Sigmoid colon (tissue), 4 donors: Measurements from ENCODE around the gene APOC3.

Source experiments
- EP300 ChIP-seq, 4 donors: sonication (generic); formaldehyde crosslinking; IDR thresholded peaks; one replicate each; pipeline ENCODE4 v1.6.1; 2017; ENCODE audit warnings: antibody characterized with exemption in 4 of 4
- POLR2A ChIP-seq, 2 donors: fragments of 450-650 bp; IDR thresholded peaks; one replicate each; pipeline ENCODE4 v1.6.1; 2016; ENCODE audit warnings: antibody characterized with exemption in 2 of 2, mild to moderate bottlenecking in 2 of 2, moderate library complexity in 2 of 2
- TF ChIP-seq, protein P1 (sequence below), 4 experiments: fragments of 450-650 bp in 3 of 4; fragments of 200-600 bp in 1 of 4; IDR thresholded peaks; one replicate each; pipeline ENCODE4 v1.5.1; 2016 to 2019; ENCODE audit warnings: antibody characterized with exemption in 4 of 4, mild to moderate bottlenecking in 3 of 4, moderate library complexity in 2 of 4

DNA sequence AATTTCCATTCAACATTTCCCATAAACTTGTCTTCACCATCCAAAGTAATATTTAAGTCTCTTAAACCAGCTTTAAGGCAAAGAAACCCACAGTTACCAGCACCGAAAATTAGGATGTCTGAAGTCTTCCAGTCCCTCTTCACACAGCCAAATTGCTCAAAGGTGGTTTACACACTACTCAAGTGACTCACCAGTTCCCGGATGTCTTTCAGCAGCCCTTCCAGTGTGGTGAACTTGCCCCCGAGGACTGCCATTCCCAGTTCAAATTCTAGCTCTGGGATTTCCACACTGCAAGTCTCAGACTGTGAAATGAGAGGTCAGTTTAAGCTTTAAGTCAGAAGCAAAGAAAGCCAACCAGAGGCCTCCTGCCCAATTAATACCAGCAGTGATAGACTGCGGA, 47.0 kb upstream of the APOC3 start:
- TF ChIP-seq, protein P1, sequence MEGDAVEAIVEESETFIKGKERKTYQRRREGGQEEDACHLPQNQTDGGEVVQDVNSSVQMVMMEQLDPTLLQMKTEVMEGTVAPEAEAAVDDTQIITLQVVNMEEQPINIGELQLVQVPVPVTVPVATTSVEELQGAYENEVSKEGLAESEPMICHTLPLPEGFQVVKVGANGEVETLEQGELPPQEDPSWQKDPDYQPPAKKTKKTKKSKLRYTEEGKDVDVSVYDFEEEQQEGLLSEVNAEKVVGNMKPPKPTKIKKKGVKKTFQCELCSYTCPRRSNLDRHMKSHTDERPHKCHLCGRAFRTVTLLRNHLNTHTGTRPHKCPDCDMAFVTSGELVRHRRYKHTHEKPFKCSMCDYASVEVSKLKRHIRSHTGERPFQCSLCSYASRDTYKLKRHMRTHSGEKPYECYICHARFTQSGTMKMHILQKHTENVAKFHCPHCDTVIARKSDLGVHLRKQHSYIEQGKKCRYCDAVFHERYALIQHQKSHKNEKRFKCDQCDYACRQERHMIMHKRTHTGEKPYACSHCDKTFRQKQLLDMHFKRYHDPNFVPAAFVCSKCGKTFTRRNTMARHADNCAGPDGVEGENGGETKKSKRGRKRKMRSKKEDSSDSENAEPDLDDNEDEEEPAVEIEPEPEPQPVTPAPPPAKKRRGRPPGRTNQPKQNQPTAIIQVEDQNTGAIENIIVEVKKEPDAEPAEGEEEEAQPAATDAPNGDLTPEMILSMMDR (IDR thresholded peaks at IDR 0.05): no peak
- TF ChIP-seq POLR2A (IDR thresholded peaks at IDR 0.05): no peak
- TF ChIP-seq EP300 (IDR thresholded peaks at IDR 0.05): no peak
